T-cell (primary cell): ENCODE data around the gene ZSWIM8. TPM values are rescaled to one million over a fixed set of nuclear protein-coding genes. Genes with fewer than 3 reads are reported as not detected.

Experiments used
- ATAC-seq, 4 experiments: fragments of 200-7000 bp in 3 of 4; fragments of 150-1000 bp in 1 of 4; cut with Tn5 transposase; replicated peaks in 1 of 4; 1 replicate in 3 of 4; 2 replicates in 1 of 4; pipeline ENCODE4 v1.10.0; 2021; ENCODE audit warnings: moderate library complexity in 3 of 4, mild to moderate bottlenecking in 2 of 4, moderate number of reproducible peaks in 1 of 4
- CTCF ChIA-PET, 2 donors: fragments of 300-600 bp; sonication (Branson Sonifier 250); formaldehyde crosslinking; loops; one replicate each; lab custom pipeline; 2022; ENCODE audit warnings: antibody characterized with exemption in 2 of 2; lab: Charles Lee
- POLR2A ChIA-PET, 2 donors: fragments of 300-600 bp; sonication (Branson Sonifier 250); formaldehyde crosslinking; loops; one replicate each; lab custom pipeline; 2022; ENCODE audit warnings: antibody characterized with exemption in 2 of 2; lab: Charles Lee
- DNase-seq, 35 experiments: peaks; one replicate each; pipeline versions ENCODE4 v3.0.0 to v3.0.0-alpha.2; 2013 to 2023
- H3K27ac ChIP-seq: one replicate; pipeline ENCODE4 v1.5.1; 2013; ENCODE audit warnings: low read length
- H3K27me3 ChIP-seq, 2 experiments: replicated peaks in 1 of 2; 1 replicate in 1 of 2; 2 replicates in 1 of 2; pipeline versions ENCODE4 v1.6.1 to v1.7.0; 2013; ENCODE audit warnings: low read length in 1 of 2, mixed read lengths in 1 of 2; ENCODE audit not compliant: control insufficient read depth in 2 of 2, insufficient read depth in 2 of 2; ENCODE audit errors: extremely low read depth in 1 of 2
- H3K36me3 ChIP-seq, 2 donors: 1 replicate in 1 of 2; 2 replicates in 1 of 2; pipeline versions ENCODE4 v1.6.1 to v1.7.0; 2013; ENCODE audit warnings: low read length in 1 of 2; ENCODE audit not compliant: control insufficient read depth in 2 of 2, insufficient read depth in 1 of 2; ENCODE audit errors: extremely low read depth in 1 of 2
- H3K4me1 ChIP-seq, 2 experiments: 1 replicate in 1 of 2; 2 replicates in 1 of 2; pipeline versions ENCODE4 v1.6.1 to v1.7.0; 2013; ENCODE audit warnings: low read length in 2 of 2, mixed read lengths in 1 of 2; ENCODE audit not compliant: insufficient read depth in 2 of 2, control insufficient read depth in 1 of 2; ENCODE audit errors: extremely low read depth in 1 of 2
- H3K4me3 ChIP-seq, 2 donors: 1 replicate in 1 of 2; 2 replicates in 1 of 2; pipeline versions ENCODE4 v1.5.1 to v1.7.0; 2013; ENCODE audit warnings: mild to moderate bottlenecking in 2 of 2, low read length in 1 of 2, moderate library complexity in 1 of 2; ENCODE audit not compliant: control insufficient read depth in 1 of 2; ENCODE audit errors: extremely low read depth in 1 of 2
- H3K9me3 ChIP-seq: 2 replicates; pipeline ENCODE4 v1.7.0; 2013
- H3K27ac Mint-ChIP-seq, 2 donors: one replicate each; pipeline ENCODE4 v1.8.0; 2020 to 2021; ENCODE audit warnings: mild to moderate bottlenecking in 2 of 2, mixed read lengths in 2 of 2
- H3K27me3 Mint-ChIP-seq, 2 donors: one replicate each; pipeline ENCODE4 v1.8.0; 2021 to 2022; ENCODE audit warnings: mixed read lengths in 2 of 2
- H3K36me3 Mint-ChIP-seq: one replicate; pipeline ENCODE4 v1.8.0; 2021; ENCODE audit warnings: mixed read lengths
- H3K4me1 Mint-ChIP-seq, 3 donors: one replicate each; pipeline ENCODE4 v1.8.0; 2020 to 2022; ENCODE audit warnings: mixed read lengths in 3 of 3, mild to moderate bottlenecking in 1 of 3
- H3K4me3 Mint-ChIP-seq, 3 donors: one replicate each; pipeline ENCODE4 v1.8.0; 2020 to 2022; ENCODE audit warnings: mild to moderate bottlenecking in 3 of 3, mixed read lengths in 3 of 3, moderate library complexity in 3 of 3
- H3K9me3 Mint-ChIP-seq, 3 donors: one replicate each; pipeline ENCODE4 v1.8.0; 2020 to 2022; ENCODE audit warnings: mixed read lengths in 3 of 3
- WGBS: methylation state at CpG from one replicate; pipeline ENCODE4 v1.1.5; 2013; ENCODE audit warnings: missing lambda C conversion rate; ENCODE audit not compliant: insufficient coverage; 5-methylcytosine and 5-hydroxymethylcytosine counted together
- total RNA-seq, 35 experiments: library from RNA in 6 of 35; stranded (reverse) in 6 of 35; fragments of 120-200 nt in 1 of 35; gene quantifications; one replicate each; pipeline versions ENCODE4 v1.2.1 to v1.2.4 and lab custom pipeline; 2013 to 2026

ZSWIM8 gene
- total RNA-seq, 5 donors from 2014 or later (not counting 1 experiment from before 2014, with no cell fraction given): 69.0 to 106 (median 90.8) TPM

- Histone ChIP-seq H3K27me3 (no peaks in the 10 kb centered on the region), H3K9me3 (no peaks in the 10 kb centered on the region), H3K4me1 (peaks cover 0 to 50% of the 10 kb centered on the region in 2 experiments), H3K27ac (no peak overlapping the region), H3K36me3 (peaks cover 15 to 60% of the 10 kb centered on the region in 2 donors), H3K4me3 (peak overlapping the region in 1 of 2 donors; percentile 5)
- Mint-ChIP-seq H3K36me3 (peaks cover 47% of the 10 kb centered on the region), H3K27ac (peak overlapping the region; percentile 26 to 74), H3K4me1 (peaks cover 51 to 60% (median 52%) of the 10 kb centered on the region in 3 donors), H3K9me3 (no peaks in the 10 kb centered on the region), H3K27me3 (no peaks in the 10 kb centered on the region), H3K4me3 (peak overlapping the region; percentile 50 to 89 (median 69))
- no CpG with 5 or more reads among the region's 5 CpGs for WGBS
- no peak for DNase-seq
- ChIA-PET CTCF (interaction anchor here in 1 of 2 donors (0.6 to 1.3 kb wide), 4 partner anchors 9 to 41 kb away, joined by 3 to 4 read pairs (median 3); partner anchors contain the start of gene CHCHD1), POLR2A (interaction anchor here (0.5 to 1.2 kb wide), 9 partner anchors 9 to 489 kb away, joined by 3 to 11 read pairs (median 4); no protein-coding TSS in a partner anchor)
- ATAC-seq: no peak
Measured at GRCh38 chr10:73809061-73809818, 23.8 kb downstream of the ZSWIM8 start.

- ATAC-seq: no peak
- H3K27ac Mint-ChIP-seq: peak overlapping the region; percentile 96
- H3K4me3 ChIP-seq: peak overlapping the region; percentile 64 to 67
- peaks cover 51 to 60% (median 52%) of the 10 kb centered on the region in 3 donors for H3K4me1 Mint-ChIP-seq
- H3K27ac ChIP-seq: peak overlapping the region; percentile 63
- peak overlapping the region; percentile 88 to 91 (median 89) for H3K4me3 Mint-ChIP-seq
- no peaks in the 10 kb centered on the region for H3K9me3 ChIP-seq
- no CpG with 5 or more reads among the region's 7 CpGs for WGBS
- H3K36me3 ChIP-seq: peaks cover 14 to 58% of the 10 kb centered on the region in 2 donors
- no peaks in the 10 kb centered on the region for H3K27me3 ChIP-seq
- no peaks in the 10 kb centered on the region for H3K9me3 Mint-ChIP-seq
- H3K36me3 Mint-ChIP-seq: peaks cover 54% of the 10 kb centered on the region
- CTCF ChIA-PET: interaction anchor here (0.6 to 1.1 kb wide), 7 partner anchors 25 to 97 kb away, joined by 3 to 6 read pairs (median 3); partner anchors contain the start of genes CHCHD1 (in 1 of the 2) and ZSWIM8 (in 1 of the 2)
- POLR2A ChIA-PET: interaction anchor here (0.6 to 1.2 kb wide), 6 partner anchors 10 to 714 kb away, joined by 3 to 6 read pairs (median 5); partner anchors contain the start of gene P4HA1 (in 1 of the 2)
- H3K4me1 ChIP-seq: peaks cover 0 to 50% of the 10 kb centered on the region in 2 experiments
- DNase-seq: no peak
- no peaks in the 10 kb centered on the region for H3K27me3 Mint-ChIP-seq
Measured at GRCh38 chr10:73810358-73810734, 24.9 kb downstream of the ZSWIM8 start.

- ATAC-seq (peak; percentile 30 to 48 (median 39)), DNase-seq (peak; percentile 40 to 71 (median 58))
- peak overlapping the region; percentile 96 for H3K27ac Mint-ChIP-seq
- H3K4me3 Mint-ChIP-seq: peak overlapping the region; percentile 88 to 91 (median 89)
- Histone ChIP-seq H3K36me3 (peaks cover 8 to 57% of the 10 kb centered on the region in 2 donors), H3K27ac (peak overlapping the region; percentile 63), H3K4me1 (peaks cover 0 to 50% of the 10 kb centered on the region in 2 experiments), H3K4me3 (peak overlapping the region; percentile 64 to 67), H3K27me3 (no peaks in the 10 kb centered on the region), H3K9me3 (no peaks in the 10 kb centered on the region)
- under 1% methylated on average over 58 of the region's 63 CpGs for WGBS
- peaks cover 51% of the 10 kb centered on the region for H3K36me3 Mint-ChIP-seq
- CTCF ChIA-PET: interaction anchor here (0.8 to 1.1 kb wide), 6 partner anchors 25 to 52 kb away, joined by 3 to 4 read pairs (median 3); partner anchors contain the start of genes CHCHD1 (in 1 of the 2) and ZSWIM8 (in 1 of the 2)
- no peaks in the 10 kb centered on the region for H3K27me3 Mint-ChIP-seq
- POLR2A ChIA-PET: interaction anchor here in 1 of 2 donors (0.6 to 1.2 kb wide), 5 partner anchors 11 to 715 kb away, joined by 3 to 6 read pairs (median 6); partner anchors contain the start of gene P4HA1
- H3K9me3 Mint-ChIP-seq: no peaks in the 10 kb centered on the region
- peaks cover 48 to 56% (median 48%) of the 10 kb centered on the region in 3 donors for H3K4me1 Mint-ChIP-seq
Measured at GRCh38 chr10:73810735-73811465, 25.5 kb downstream of the ZSWIM8 start.

- WGBS: 92% methylated on average over 2 of the region's 4 CpGs
- Histone ChIP-seq H3K36me3 (peaks cover 14 to 56% of the 10 kb centered on the region in 2 donors), H3K27ac (peak overlapping the region; percentile 53)
Measured at GRCh38 chr10:73812657-73813056, 27.3 kb downstream of the ZSWIM8 start.

GRCh38 chr10:73813333-73813732, 27.9 kb downstream of the ZSWIM8 start:
- H3K36me3 Mint-ChIP-seq: peaks cover 58% of the 10 kb centered on the region
- Histone ChIP-seq H3K27me3 (no peaks in the 10 kb centered on the region), H3K4me3 (no peak overlapping the region), H3K9me3 (no peaks in the 10 kb centered on the region), H3K36me3 (peaks cover 15 to 56% of the 10 kb centered on the region in 2 donors), H3K27ac (no peak overlapping the region), H3K4me1 (peaks cover 0 to 27% of the 10 kb centered on the region in 2 experiments)
- ATAC-seq: no peak
- WGBS: 100% methylated on average over 1 of the region's 7 CpGs
- peaks cover 24 to 36% (median 25%) of the 10 kb centered on the region in 3 donors for H3K4me1 Mint-ChIP-seq
- H3K9me3 Mint-ChIP-seq: no peaks in the 10 kb centered on the region
- no peak overlapping the region for H3K4me3 Mint-ChIP-seq
- no peak for DNase-seq
- CTCF ChIA-PET: interaction anchor here in 1 of 2 donors (0.7 kb wide), 1 partner anchor 43 kb away, joined by 3 read pairs; no protein-coding TSS in a partner anchor
- POLR2A ChIA-PET: no interaction called here
- H3K27ac Mint-ChIP-seq: peak overlapping the region; percentile 82 to 86
- H3K27me3 Mint-ChIP-seq: no peaks in the 10 kb centered on the region

More at GRCh38 chr10:73812657-73813056, 27.3 kb downstream of the ZSWIM8 start:
- ChIA-PET CTCF (interaction anchor here in 1 of 2 donors (1.2 kb wide), 1 partner anchor 67 kb away, joined by 3 read pairs; no protein-coding TSS in a partner anchor), POLR2A (interaction anchor here in 1 of 2 donors (1.1 kb wide), 1 partner anchor 76 kb away, joined by 10 read pairs; no protein-coding TSS in a partner anchor)
- H3K4me3 ChIP-seq: no peak overlapping the region
- H3K9me3 ChIP-seq: no peaks in the 10 kb centered on the region
- no peaks in the 10 kb centered on the region for H3K27me3 Mint-ChIP-seq
- peaks cover 51% of the 10 kb centered on the region for H3K36me3 Mint-ChIP-seq
- H3K4me1 ChIP-seq: peaks cover 0 to 34% of the 10 kb centered on the region in 2 experiments
- peak overlapping the region; percentile 53 to 89 (median 57) for H3K4me3 Mint-ChIP-seq
- peak overlapping the region; percentile 82 to 86 for H3K27ac Mint-ChIP-seq
- no peaks in the 10 kb centered on the region for H3K27me3 ChIP-seq
- H3K9me3 Mint-ChIP-seq: no peaks in the 10 kb centered on the region
- DNase-seq: peak in 1 of 35 experiments; percentile 22
- peaks cover 30 to 38% (median 31%) of the 10 kb centered on the region in 3 donors for H3K4me1 Mint-ChIP-seq
- ATAC-seq: no peak
